ENCODE data around the gene CCL23. TPM values are rescaled to one million over a fixed set of nuclear protein-coding genes. Genes with fewer than 3 reads are reported as not detected.

CCL23 gene
- polyA plus RNA-seq, 1 donor from 2014 or later = not detected

- Histone ChIP-seq H3K27ac (ENCODE audit: low read length) (no peak overlapping the region), H3K79me2 (replicated peaks; ENCODE audit: insufficient read depth, low read length) (no peaks in the 10 kb centered on the region)
Measured at GRCh38 chr17:35988164-35988563, 29.6 kb downstream of the CCL23 start.

GRCh38 chr17:35986643-35987042 is 31.1 kb downstream of the CCL23 start, which contains the start of gene CCL14:
Gene CCL14 (minus strand): TSS chr17:35986729. CDS start chr17:35986649, 80 bp downstream.
- H3K4me3 ChIP-seq (ENCODE audit: low read length) = no peak within 1 kb of the TSS
- H3K9me2 ChIP-seq (ENCODE audit: insufficient read depth, low read length) = no peaks in the 10 kb centered on the region
- H3K27ac ChIP-seq (ENCODE audit: low read length) = no peak within 1 kb of the TSS
- H3K79me2 ChIP-seq (replicated peaks; ENCODE audit: insufficient read depth, low read length) = no peaks in the 10 kb centered on the region
- H3F3A ChIP-seq (ENCODE audit: insufficient read depth, low read length, poor library complexity, severe bottlenecking) = no peaks in the 10 kb centered on the region
- H3K9me3 ChIP-seq (ENCODE audit: low read length) = peaks cover 5% of the 10 kb centered on the region
- no peaks in the 10 kb centered on the region for H4K20me1 ChIP-seq (ENCODE audit: insufficient read depth)
- no peaks in the 10 kb centered on the region for H3K36me3 ChIP-seq (ENCODE audit: insufficient read depth, low read length)
- H2AFZ ChIP-seq (ENCODE audit: low read depth, low read length) = no peak within 1 kb of the TSS
- TF ChIP-seq SMC3 (conservative IDR thresholded peaks at IDR 0.05; ENCODE audit: poor library complexity) = no peak
- no peak for TF ChIP-seq POLR2AphosphoS5 (IDR thresholded peaks at IDR 0.05)
- no peak for TF ChIP-seq REST (IDR thresholded peaks at IDR 0.05; ENCODE audit: borderline replicate concordance)
- TF ChIP-seq, protein P1, sequence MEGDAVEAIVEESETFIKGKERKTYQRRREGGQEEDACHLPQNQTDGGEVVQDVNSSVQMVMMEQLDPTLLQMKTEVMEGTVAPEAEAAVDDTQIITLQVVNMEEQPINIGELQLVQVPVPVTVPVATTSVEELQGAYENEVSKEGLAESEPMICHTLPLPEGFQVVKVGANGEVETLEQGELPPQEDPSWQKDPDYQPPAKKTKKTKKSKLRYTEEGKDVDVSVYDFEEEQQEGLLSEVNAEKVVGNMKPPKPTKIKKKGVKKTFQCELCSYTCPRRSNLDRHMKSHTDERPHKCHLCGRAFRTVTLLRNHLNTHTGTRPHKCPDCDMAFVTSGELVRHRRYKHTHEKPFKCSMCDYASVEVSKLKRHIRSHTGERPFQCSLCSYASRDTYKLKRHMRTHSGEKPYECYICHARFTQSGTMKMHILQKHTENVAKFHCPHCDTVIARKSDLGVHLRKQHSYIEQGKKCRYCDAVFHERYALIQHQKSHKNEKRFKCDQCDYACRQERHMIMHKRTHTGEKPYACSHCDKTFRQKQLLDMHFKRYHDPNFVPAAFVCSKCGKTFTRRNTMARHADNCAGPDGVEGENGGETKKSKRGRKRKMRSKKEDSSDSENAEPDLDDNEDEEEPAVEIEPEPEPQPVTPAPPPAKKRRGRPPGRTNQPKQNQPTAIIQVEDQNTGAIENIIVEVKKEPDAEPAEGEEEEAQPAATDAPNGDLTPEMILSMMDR (IDR thresholded peaks at IDR 0.05; ENCODE audit: poor library complexity, severe bottlenecking) = no peak
- no peak for TF ChIP-seq TAF1 (IDR thresholded peaks at IDR 0.05; ENCODE audit: low read depth)
- TF ChIP-seq EP300 (conservative IDR thresholded peaks at IDR 0.05; ENCODE audit: poor library complexity, severe bottlenecking) = no peak
- no peak for TF ChIP-seq RAD21 (conservative IDR thresholded peaks at IDR 0.05)
- no peak for TF ChIP-seq EZH2 (IDR thresholded peaks at IDR 0.05; ENCODE audit: borderline replicate concordance, insufficient read depth, low read length, poor library complexity, severe bottlenecking)
- TF ChIP-seq MXI1 (conservative IDR thresholded peaks at IDR 0.05; ENCODE audit: poor library complexity, severe bottlenecking) = no peak
- no peaks in the 10 kb centered on the region for H3K27me3 ChIP-seq (ENCODE audit: insufficient read depth, low read depth, low read length)
- no peak within 1 kb of the TSS for H3K4me2 ChIP-seq (ENCODE audit: low read length)
- H3K9ac ChIP-seq (ENCODE audit: low read length) = no peak within 1 kb of the TSS

More at GRCh38 chr17:35988164-35988563, 29.6 kb downstream of the CCL23 start:
- H3K27me3 ChIP-seq (ENCODE audit: insufficient read depth, low read depth, low read length) = no peaks in the 10 kb centered on the region
- no peaks in the 10 kb centered on the region for H4K20me1 ChIP-seq (ENCODE audit: insufficient read depth)
- TF ChIP-seq, protein P1 (IDR thresholded peaks at IDR 0.05; ENCODE audit: poor library complexity, severe bottlenecking) = no peak
- no peak for TF ChIP-seq EZH2 (IDR thresholded peaks at IDR 0.05; ENCODE audit: borderline replicate concordance, insufficient read depth, low read length, poor library complexity, severe bottlenecking)
- peaks cover 5% of the 10 kb centered on the region for H3K9me3 ChIP-seq (ENCODE audit: low read length)
- no peaks in the 10 kb centered on the region for H3K36me3 ChIP-seq (ENCODE audit: insufficient read depth, low read length)
- H3F3A ChIP-seq (ENCODE audit: insufficient read depth, low read length, poor library complexity, severe bottlenecking) = no peaks in the 10 kb centered on the region
- H3K9ac ChIP-seq (ENCODE audit: low read length) = no peak overlapping the region
- H3K4me2 ChIP-seq (ENCODE audit: low read length) = no peak overlapping the region
- no peaks in the 10 kb centered on the region for H3K9me2 ChIP-seq (ENCODE audit: insufficient read depth, low read length)
- no peak overlapping the region for H2AFZ ChIP-seq (ENCODE audit: low read depth, low read length)
- H3K4me3 ChIP-seq (ENCODE audit: low read length) = no peak overlapping the region

Measured in neural cell (in vitro differentiated cells).